ENCODE results near the gene ZNF444.

Gene ZNF444

GRCh38 chr19:56107626-56108351 is 33.3 kb upstream of the ZNF444 start:
- no peak for DNase-seq

GRCh38 chr19:56108447-56109195 is 32.5 kb upstream of the ZNF444 start:
- no peak for DNase-seq

- DNase-seq, result no peak
These were observed 31.9 kb upstream of the ZNF444 start for GRCh38 chr19:56109226-56109625.

GRCh38 chr19:56110515-56111448 is 30.3 kb upstream of the ZNF444 start:
- DNase-seq, result no peak

- DNase-seq, result peak; percentile 79
These were observed 29.3 kb upstream of the ZNF444 start for GRCh38 chr19:56111601-56112312.

GRCh38 chr19:56112313-56112709 is 28.8 kb upstream of the ZNF444 start:
- no peak for DNase-seq

DNA sequence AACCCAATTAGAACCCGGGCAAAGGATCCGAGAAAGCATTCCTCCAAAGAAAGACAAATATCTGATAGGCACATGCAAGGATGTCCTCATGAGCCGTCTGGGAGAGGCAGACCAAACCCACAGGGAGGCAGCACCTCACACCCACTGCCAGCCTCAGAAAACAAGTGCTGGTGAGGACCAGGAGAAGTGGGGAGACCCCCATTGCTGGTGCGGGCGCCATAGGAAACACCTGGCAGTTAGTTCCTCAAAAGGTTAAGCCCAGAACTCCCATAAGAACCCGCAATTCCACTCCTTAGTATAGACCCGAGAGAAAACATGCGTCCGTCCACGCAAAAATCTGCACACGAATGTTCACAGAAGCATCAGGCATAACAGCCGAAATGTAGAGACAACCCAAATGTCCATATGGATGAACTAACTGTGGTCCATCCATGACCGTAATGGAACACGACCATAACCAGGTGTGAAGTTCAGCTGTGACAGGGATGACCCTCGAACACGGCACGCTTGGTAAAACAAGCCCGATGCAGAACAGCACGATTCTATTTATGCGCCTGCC is 27.9 kb upstream of the ZNF444 start:
- DNase-seq, result peak; percentile 46

- no peak for DNase-seq
These were observed 26.9 kb upstream of the ZNF444 start for GRCh38 chr19:56114051-56114777.

DNA sequence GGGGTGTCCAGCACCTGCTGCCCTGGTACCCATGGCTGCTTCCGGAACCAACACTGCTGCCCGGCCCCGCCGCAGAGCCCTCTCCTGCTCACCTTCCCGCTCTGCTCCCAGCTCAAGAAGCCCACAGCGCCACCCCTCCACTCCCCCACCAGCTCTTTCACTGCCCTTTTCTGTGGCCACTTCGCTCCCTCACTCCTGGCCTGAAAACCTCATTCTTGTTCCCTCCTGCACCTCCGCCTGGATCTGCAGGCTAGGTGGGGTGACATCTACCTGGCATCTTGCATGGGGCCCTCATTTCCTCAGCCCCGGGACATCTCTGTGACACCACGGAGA is 26.3 kb upstream of the ZNF444 start:
- DNase-seq, result no peak

DNA sequence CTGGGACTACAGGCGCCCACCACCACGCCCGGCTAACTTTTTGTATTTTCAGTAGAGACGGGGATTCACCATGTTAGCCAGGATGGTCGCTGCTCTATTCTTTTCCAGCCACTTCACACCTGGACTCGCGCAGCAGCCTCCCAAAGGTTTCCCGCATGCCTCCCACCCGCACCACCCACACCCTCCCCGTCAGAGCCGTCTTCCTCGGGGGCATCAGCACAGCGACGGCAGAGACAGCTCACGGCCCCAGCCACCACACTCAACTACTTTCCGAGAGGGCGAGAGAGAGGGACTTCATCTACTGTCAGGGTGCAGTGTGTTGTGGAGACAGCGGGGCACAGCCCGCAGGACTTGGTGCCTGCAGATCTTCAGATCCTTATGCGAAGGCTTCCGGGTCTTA is 25.6 kb upstream of the ZNF444 start:
- DNase-seq, result no peak

DNA sequence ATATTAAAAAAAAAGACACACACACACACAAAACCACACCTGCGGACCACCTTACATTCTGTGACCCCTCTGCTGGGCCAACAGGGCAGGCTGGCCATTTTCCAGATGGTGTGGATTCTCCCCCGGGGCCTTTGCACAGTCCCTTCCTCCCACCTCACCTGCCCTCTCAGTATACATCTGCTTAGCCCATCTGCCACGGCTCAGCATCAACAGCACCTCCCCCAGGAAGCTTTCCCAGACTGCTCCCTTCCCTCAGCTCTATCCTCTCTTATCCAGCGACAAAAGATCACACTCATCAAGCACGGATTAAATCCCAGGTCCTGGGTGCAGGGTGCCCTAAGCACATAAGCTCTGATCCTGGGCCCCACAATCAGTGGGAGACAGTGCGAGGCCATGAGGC is 24.5 kb upstream of the ZNF444 start:
- DNase-seq, result no peak

DNA sequence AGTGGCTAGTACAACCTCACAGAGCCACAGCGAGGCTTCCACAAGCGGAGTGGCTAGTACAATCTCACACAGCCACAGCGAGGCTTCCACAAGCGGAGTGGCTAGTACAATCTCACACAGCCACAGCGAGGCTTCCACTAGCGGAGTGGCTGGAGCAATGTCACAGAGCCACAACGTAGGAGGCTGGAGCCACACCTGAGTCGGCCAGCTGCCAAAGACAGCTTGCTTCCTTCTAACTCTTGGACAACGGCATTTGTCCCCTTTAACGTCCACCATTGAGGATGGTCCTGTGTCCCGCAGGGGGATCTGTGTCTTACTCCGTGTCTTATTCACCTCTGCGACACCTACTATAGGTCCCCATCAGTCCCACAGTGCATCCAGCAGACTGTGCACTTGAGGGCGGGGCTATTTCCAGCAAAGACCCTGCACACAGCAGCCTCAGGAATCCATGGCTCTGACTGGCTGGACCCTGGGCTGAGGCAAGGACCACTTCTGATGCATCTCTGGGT is 23.7 kb upstream of the ZNF444 start:
- no peak for DNase-seq

DNA sequence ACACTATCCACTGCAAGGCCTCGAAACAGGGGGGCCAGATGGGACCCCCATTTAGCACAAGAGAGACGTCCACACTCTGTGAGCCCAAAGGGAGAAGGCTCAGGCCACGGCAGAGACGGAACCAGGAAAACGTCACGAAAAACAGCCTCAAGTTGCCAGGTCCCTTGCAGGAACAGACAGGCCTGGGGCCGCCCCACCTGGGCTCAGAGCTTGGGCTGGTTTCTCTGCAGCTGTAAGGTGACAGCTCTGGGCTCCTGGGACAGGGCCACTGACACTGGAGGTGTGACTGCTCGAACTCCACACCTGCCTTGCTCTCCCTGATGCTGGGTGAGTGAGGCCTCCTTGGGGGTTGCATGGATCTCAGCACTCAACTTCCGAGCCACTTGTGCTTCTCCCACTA is 23.2 kb upstream of the ZNF444 start:
- DNase-seq, result no peak

GRCh38 chr19:56118666-56119581 is 22.2 kb upstream of the ZNF444 start:
- no peak for DNase-seq

DNA sequence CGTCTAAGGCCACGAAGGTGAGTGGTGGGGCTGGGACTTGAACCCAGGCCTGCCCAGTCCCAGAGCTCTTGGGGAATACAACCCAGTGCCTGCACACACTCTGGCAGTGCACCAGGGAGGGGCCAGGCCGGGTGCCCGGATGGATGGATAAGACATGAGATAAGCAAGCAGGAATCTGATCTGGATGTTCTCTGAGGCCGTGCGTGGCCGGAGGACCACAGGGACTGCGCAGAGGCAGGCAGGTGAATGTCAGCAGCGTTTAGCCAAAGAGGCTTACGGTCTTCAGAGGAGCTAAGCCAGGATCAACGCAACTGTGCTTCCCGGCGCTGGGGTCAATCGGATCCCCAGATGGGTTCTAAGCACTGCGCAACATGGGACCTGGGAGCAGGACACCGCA is 21.5 kb upstream of the ZNF444 start:
- no peak for DNase-seq

- no peak for DNase-seq
These were observed 21.1 kb upstream of the ZNF444 start for GRCh38 chr19:56120002-56120370.

- peak; percentile 85 for DNase-seq
These were observed 20.5 kb upstream of the ZNF444 start for GRCh38 chr19:56120371-56121179.

- DNase-seq, result peak; percentile 98
These were observed 19.6 kb upstream of the ZNF444 start, which contains the start of gene ZNF787 for GRCh38 chr19:56121180-56122167. Gene ZNF787 (minus strand): TSS chr19:56121295. CDS start chr19:56103217, 18,078 bp downstream.

All from CD4-positive, alpha-beta T cell treated with Interleukin-15 for 1 hour (primary cell).